HepG2 (cell line): ENCODE results near the gene LMOD3. TPM values are rescaled to one million over a fixed set of nuclear protein-coding genes. Genes with fewer than 3 reads are reported as not detected.
A peak's percentile ranks its signal among the peaks of the same experiment; 100 is the strongest.

Experiments used
- ATAC-seq: fragments of 200-7000 bp; cut with Tn5 transposase; 3 replicates; pipeline ENCODE4 v1.9.1; 2020; ENCODE audit warnings: mild to moderate bottlenecking, moderate library complexity
- BruUV-seq: library from RNA; stranded (reverse); fragments of 400-500 nt; replicated peaks from 2 replicates; lab custom pipeline; 2021; lab: Mats Ljungman, UMichigan
- CTCF ChIA-PET: fragments of 300-600 bp; formaldehyde crosslinking; extraction: SDS; loops from one replicate; lab custom pipeline; 2021; ENCODE audit warnings: low total read pairs, inconsistent platforms, low intra/inter-chr PET ratio; lab: Yijun Ruan, JAX
- POLR2A ChIA-PET: fragments of 350-600 bp; sonication (Branson Sonifier 250); formaldehyde crosslinking; loops from one replicate; lab custom pipeline; 2020; ENCODE audit warnings: antibody characterized with exemption, inconsistent platforms; lab: Yijun Ruan, JAX
- DNase-seq: peaks from one replicate; pipeline ENCODE4 v3.0.0-alpha.2; 2015; ENCODE audit warnings: low spot score
- FAIRE-seq: peaks from 3 replicates; lab custom pipeline; 2011; peaks lifted over from hg19 to GRCh38; lab: Jason Lieb, UNC
- H2AFZ ChIP-seq: one replicate; pipeline ENCODE4 v1.6.1; 2011; ENCODE audit warnings: low read length, inconsistent platforms
- H3K27ac ChIP-seq: fragments of 300-600 bp; 3 replicates; pipeline ENCODE4 v1.8.0; 2011; ENCODE audit warnings: mixed run types, mild to moderate bottlenecking, mixed read lengths, low read length, inconsistent platforms; ENCODE audit not compliant: insufficient read depth; ENCODE audit errors: extremely low read length
- H3K27me3 ChIP-seq, 2 experiments: fragments of 200-600 bp in 1 of 2; 2 replicates in 1 of 2; 3 replicates in 1 of 2; pipeline versions ENCODE4 v1.6.0 to v1.8.0; 2011; ENCODE audit warnings: low read length in 2 of 2, mild to moderate bottlenecking in 2 of 2, moderate library complexity in 2 of 2, inconsistent platforms in 1 of 2; ENCODE audit not compliant: insufficient read depth in 2 of 2, control insufficient read depth in 1 of 2
- H3K36me3 ChIP-seq, 2 experiments: fragments of 200-600 bp in 1 of 2; replicated peaks in 1 of 2; 2 replicates in 1 of 2; 3 replicates in 1 of 2; pipeline versions ENCODE4 v1.5.1 to v1.8.0; 2011; ENCODE audit warnings: low read length in 2 of 2, inconsistent platforms in 1 of 2; ENCODE audit not compliant: insufficient read depth in 2 of 2, control insufficient read depth in 1 of 2
- H3K4me1 ChIP-seq: 2 replicates; pipeline ENCODE4 v1.5.1; 2012; ENCODE audit warnings: low read length, inconsistent platforms; ENCODE audit not compliant: insufficient read depth
- H3K4me2 ChIP-seq: 2 replicates; pipeline ENCODE4 v1.6.0; 2011; ENCODE audit warnings: low read depth, low read length, inconsistent platforms
- H3K4me3 ChIP-seq, 3 experiments: fragments of 200-600 bp in 1 of 3; sonication (generic), shearing (Covaris generic) in 1 of 3; replicated peaks in 1 of 3; 2 replicates each; pipeline ENCODE4 v1.5.1; 2011 to 2016; ENCODE audit warnings: low read length in 3 of 3, inconsistent platforms in 2 of 3, low read depth in 2 of 3, mild to moderate bottlenecking in 2 of 3, control low read depth in 1 of 3, mixed read lengths in 1 of 3; ENCODE audit not compliant: insufficient read depth in 1 of 3
- H3K79me2 ChIP-seq: one replicate; pipeline ENCODE4 v1.6.1; 2011; ENCODE audit warnings: low read length, inconsistent platforms; ENCODE audit not compliant: insufficient read depth
- H3K9ac ChIP-seq: 2 replicates; pipeline ENCODE4 v1.6.0; 2011; ENCODE audit warnings: mild to moderate bottlenecking, low read depth, low read length, inconsistent platforms; ENCODE audit not compliant: insufficient read depth
- H3K9me3 ChIP-seq: 2 replicates; pipeline ENCODE4 v1.5.1; 2012; ENCODE audit warnings: mild to moderate bottlenecking, low read length
- H4K20me1 ChIP-seq: 2 replicates; pipeline ENCODE4 v1.6.0; 2011; ENCODE audit warnings: inconsistent platforms, mild to moderate bottlenecking, low read length, moderate library complexity; ENCODE audit not compliant: insufficient read depth
- ARID3A ChIP-seq: IDR thresholded peaks from 2 replicates; pipeline ENCODE4 v1.6.1; 2012; ENCODE audit warnings: low read depth, low read length, improper control_type of control experiment
- CTCF ChIP-seq: sonication (generic); formaldehyde crosslinking; IDR thresholded peaks from 2 replicates; pipeline ENCODE4 v1.5.0; 2020; ENCODE audit warnings: mild to moderate bottlenecking, missing genetic modification reagents, moderate library complexity
- KAT8 ChIP-seq: IDR thresholded peaks from 2 replicates; pipeline ENCODE4 v1.6.1; 2016; ENCODE audit warnings: missing genetic modification reagents, missing compliant biosample characterization
- MAFF ChIP-seq: IDR thresholded peaks from 2 replicates; pipeline ENCODE4 v1.6.1; 2011; ENCODE audit warnings: low read depth, low read length, improper control_type of control experiment
- POLR2AphosphoS2 ChIP-seq: IDR thresholded peaks from 2 replicates; pipeline ENCODE4 v1.6.1; 2011; ENCODE audit warnings: low read depth, low read length, improper control_type of control experiment
- POLR2G ChIP-seq: fragments of 200-400 bp; formaldehyde crosslinking; IDR thresholded peaks from 2 replicates; pipeline ENCODE4 v1.6.1; 2018; ENCODE audit warnings: mild to moderate bottlenecking, low read depth, low read length, moderate library complexity
- RAD21 ChIP-seq: fragments of 450-650 bp; formaldehyde crosslinking; IDR thresholded peaks from 2 replicates; pipeline ENCODE4 v1.5.0; 2020; ENCODE audit warnings: mild to moderate bottlenecking
- SMC3 ChIP-seq: IDR thresholded peaks from 2 replicates; pipeline ENCODE4 v1.6.1; 2011; ENCODE audit warnings: low read length, improper control_type of control experiment
- SOX5 ChIP-seq: IDR thresholded peaks from 2 replicates; pipeline ENCODE4 v1.6.1; 2016; ENCODE audit warnings: borderline replicate concordance
- STAG1 ChIP-seq: sonication (generic); formaldehyde crosslinking; IDR thresholded peaks from 2 replicates; pipeline ENCODE4 v1.4.0; 2020; ENCODE audit warnings: missing genetic modification reagents
- ZBTB42 ChIP-seq: sonication (generic); formaldehyde crosslinking; IDR thresholded peaks from 2 replicates; pipeline ENCODE4 v1.5.0; 2020; ENCODE audit warnings: mild to moderate bottlenecking, missing genetic modification reagents
- ZNF800 ChIP-seq: sonication (generic); formaldehyde crosslinking; IDR thresholded peaks from 2 replicates; pipeline ENCODE4 v1.4.0; 2020; ENCODE audit warnings: missing genetic modification reagents
- WGBS: methylation state at CpG from one replicate; pipeline ENCODE4 v1.1.6; 2017; ENCODE audit warnings: low lambda C conversion rate; 5-methylcytosine and 5-hydroxymethylcytosine counted together
- in situ Hi-C: cut with HindIII; loops from 2 replicates; pipeline ENCODE4 v1.10.0; 2017; ENCODE audit warnings: low pct_unique_long_range_greater_than_20kb; ENCODE audit not compliant: extremely low pct_ligation_motif_present
- intact Hi-C: fragments of 100-400 bp; cut with micrococcal nuclease; formaldehyde crosslinking; loops from one replicate; pipeline ENCODE4 v1.10.0; 2022; ENCODE audit not compliant: unreplicated experiment
- polyA plus RNA-seq, 8 experiments: library from polyadenylated mRNA; depleted of rRNA in 3 of 8; stranded (reverse) in 7 of 8; unstranded in 1 of 8; fragments of >200 nt; fragmentation: Illumina TruSeq in 4 of 8; extraction: Trizol in 4 of 8; gene quantifications; 2 replicates each; pipeline versions ENCODE4 v1.2.1 to v1.2.3, GENCODE V29; 2011 to 2016; ENCODE audit warnings: low read depth in 4 of 8, missing spikeins in 1 of 8, mixed read lengths in 1 of 8; ENCODE audit not compliant: insufficient read depth in 1 of 8
- total RNA-seq, 5 experiments: library from RNA; depleted of rRNA; stranded (reverse); fragments of >200 nt; fragmentation: Illumina TruSeq; extraction: Trizol; gene quantifications; 2 replicates each; pipeline ENCODE4 v1.2.3, GENCODE V29; 2016; ENCODE audit warnings: low read depth in 1 of 5

LMOD3 gene
- total and polyA plus RNA-seq, 2 of the 13 experiments (the other 11 are each of a cell fraction or from before 2014, with no cell fraction given): not detected

- Histone ChIP-seq H3K36me3 (no peaks in the 10 kb centered on the region), H3K9me3 (no peaks in the 10 kb centered on the region), H2AFZ (no peak overlapping the region), H3K27me3 (no peaks in the 10 kb centered on the region), H3K4me2 (no peak overlapping the region), H3K4me3 (no peak overlapping the region), H3K4me1 (no peaks in the 10 kb centered on the region), H3K27ac (no peak overlapping the region), H4K20me1 (no peaks in the 10 kb centered on the region), H3K9ac (no peak overlapping the region), H3K79me2 (no peaks in the 10 kb centered on the region)
- in situ Hi-C loops: loop anchor here (5.0 to 25.0 kb wide), 2 partner anchors 146 to 251 kb away; no protein-coding TSS in a partner anchor
- ATAC-seq (peak; percentile 24; the same call in 1 of the 3 replicates), FAIRE-seq (peak; percentile 72), DNase-seq (peak; percentile 43)
- intact Hi-C loops: loop anchor here (1.0 to 5.0 kb wide), 4 partner anchors 86 to 266 kb away; no protein-coding TSS in a partner anchor
- WGBS: 19% methylated on average over 5 of the region's 5 CpGs
- CTCF ChIA-PET: interaction anchor here (0.6 to 3.4 kb wide), 8 partner anchors 145 to 509 kb away, joined by 3 to 52 read pairs (median 5); partner anchors contain the start of gene FRMD4B
- 0 out of 2 replicates have a peak, but pooled peaks have one; percentile 15 for TF ChIP-seq MAFF
- TF ChIP-seq POLR2AphosphoS2: no peak
- TF ChIP-seq SMC3: peak; percentile 98
- peak; percentile 94 for TF ChIP-seq STAG1 (CRISPR knock-in tag)
- TF ChIP-seq ARID3A: peak; percentile 19; the same call in 1 of the 2 replicates
- TF ChIP-seq CTCF (CRISPR knock-in tag): peak; percentile 83
- TF ChIP-seq SOX5: no peak
- peak; percentile 87 for TF ChIP-seq RAD21
- TF ChIP-seq KAT8 (CRISPR knock-in tag): 0 out of 2 replicates have a peak, but pooled peaks have one; percentile 15
- TF ChIP-seq ZNF800 (CRISPR knock-in tag): 0 out of 2 replicates have a peak, but pooled peaks have one; percentile 37
- TF ChIP-seq ZBTB42 (CRISPR knock-in tag): no peak
- no peak for TF ChIP-seq POLR2G
- BruUV-seq: no TSS peak
- POLR2A ChIA-PET: no interaction called here
Observed at GRCh38 chr3:69161587-69162307, 39.4 kb upstream of the LMOD3 start.
